Right lobe of liver (tissue), 6 donors: ENCODE data around the gene NUP214. TPM values are rescaled to one million over a fixed set of nuclear protein-coding genes. Genes with fewer than 3 reads are reported as not detected.
"Not testable (repeated sequence)": the region's sequence is repeated elsewhere in the genome, so short reads cannot be mapped to it uniquely, and the experiment has no call there.

Experiments
- ATAC-seq, 4 donors: fragments of 200-7000 bp; cut with Tn5 transposase; one replicate each; pipeline ENCODE4 v1.9.1; 2020; ENCODE audit warnings: mild to moderate bottlenecking in 4 of 4, moderate library complexity in 4 of 4
- DNase-seq, 3 donors: peaks; one replicate each; pipeline ENCODE4 v3.0.0-alpha.2; 2020
- H3K27ac ChIP-seq, 3 donors: fragments of 200-600 bp; one replicate each; pipeline ENCODE4 v1.8.0; 2022
- H3K27me3 ChIP-seq, 2 donors: fragments of 200-600 bp; one replicate each; pipeline ENCODE4 v1.8.0; 2022
- H3K36me3 ChIP-seq, 4 donors: fragments of 200-600 bp; sonication (generic) in 1 of 4; one replicate each; pipeline versions ENCODE4 v1.5.1 to v1.8.0; 2017 to 2022; ENCODE audit warnings: control low read depth in 1 of 4
- H3K4me1 ChIP-seq, 4 donors: fragments of 200-600 bp; sonication (generic) in 1 of 4; one replicate each; pipeline versions ENCODE4 v1.5.1 to v1.8.0; 2017 to 2022; ENCODE audit warnings: control low read depth in 1 of 4
- H3K4me3 ChIP-seq, 3 donors: fragments of 200-600 bp; one replicate each; pipeline ENCODE4 v1.8.0; 2022
- H3K9me3 ChIP-seq, 4 donors: fragments of 200-600 bp; sonication (generic) in 1 of 4; one replicate each; pipeline versions ENCODE4 v1.5.1 to v1.8.0; 2017 to 2022; ENCODE audit warnings: control low read depth in 1 of 4
- POLR2A ChIP-seq: fragments of 450-650 bp; IDR thresholded peaks from one replicate; pipeline ENCODE4 v1.6.1; 2017; ENCODE audit warnings: antibody characterized with exemption, mild to moderate bottlenecking
- WGBS: methylation state at CpG from one replicate; pipeline ENCODE4 v1.1.6; 2018; ENCODE audit warnings: low coverage, low lambda C conversion rate; ENCODE audit not compliant: insufficient coverage; ENCODE audit errors: missing lambda C conversion rate; 5-methylcytosine and 5-hydroxymethylcytosine counted together
- intact Hi-C, 2 donors: fragments of 100-400 bp; cut with DNase I; formaldehyde crosslinking; loops; one replicate each; pipeline versions ENCODE4 v1.11.2 to v1.14.1; 2022
- total RNA-seq, 6 experiments: library from RNA; depleted of rRNA in 2 of 6; stranded (reverse); fragments of >200 nt in 2 of 6; fragmentation: NEBNext Ultra II Directional in 3 of 6; extraction: Animal tissue kit (Norgen Biotek cat#: 25700) in 3 of 6; gene quantifications; one replicate each; pipeline versions ENCODE4 v1.1.0 to v1.2.4, GENCODE V29; 2016 to 2023
- TF ChIP-seq, protein P1 (sequence below), 4 donors: fragments of 200-600 bp in 3 of 4; fragments of 450-650 bp in 1 of 4; IDR thresholded peaks; one replicate each; pipeline versions ENCODE4 v1.5.1 to v1.8.0; 2016 to 2022; ENCODE audit warnings: antibody characterized with exemption in 4 of 4, mild to moderate bottlenecking in 2 of 4
- donor health status: DM: no; HTN: yes; CAD: no.
- donor health status: DM: no; HTN: no; CAD: no.
- donor health status: DM: no; HTN: no; CAD: no.
- donor health status: DM: no; HTN: yes; CAD: no.
- donor health status: DM: no; HTN: yes; CAD: no.

NUP214 gene
- total RNA-seq, 6 experiments from 2014 or later: 22.5 to 31.1 (median 27.5) TPM

GRCh38 chr9:131240047-131240921, 114.9 kb downstream of the NUP214 start:
- intact Hi-C loops: no loop called here
- WGBS: 57% methylated on average over 13 of the region's 22 CpGs
- no peak for ATAC-seq

GRCh38 chr9:131244331-131244730, 118.9 kb downstream of the NUP214 start:
- H3K27ac ChIP-seq, H3K4me1 ChIP-seq, H3K4me3 ChIP-seq, H3K27me3 ChIP-seq, ATAC-seq, H3K36me3 ChIP-seq, DNase-seq, H3K9me3 ChIP-seq, intact Hi-C loops: not testable (repeated sequence)
- WGBS: 82% methylated on average over 5 of the region's 5 CpGs

More at GRCh38 chr9:131240047-131240921, 114.9 kb downstream of the NUP214 start:
- Histone ChIP-seq H3K36me3 (no peaks in the 10 kb centered on the region), H3K27me3 (no peaks in the 10 kb centered on the region), H3K9me3 (no peaks in the 10 kb centered on the region), H3K4me3 (no peak overlapping the region), H3K27ac (no peak overlapping the region), H3K4me1 (no peaks in the 10 kb centered on the region)
- TF ChIP-seq, protein P1, sequence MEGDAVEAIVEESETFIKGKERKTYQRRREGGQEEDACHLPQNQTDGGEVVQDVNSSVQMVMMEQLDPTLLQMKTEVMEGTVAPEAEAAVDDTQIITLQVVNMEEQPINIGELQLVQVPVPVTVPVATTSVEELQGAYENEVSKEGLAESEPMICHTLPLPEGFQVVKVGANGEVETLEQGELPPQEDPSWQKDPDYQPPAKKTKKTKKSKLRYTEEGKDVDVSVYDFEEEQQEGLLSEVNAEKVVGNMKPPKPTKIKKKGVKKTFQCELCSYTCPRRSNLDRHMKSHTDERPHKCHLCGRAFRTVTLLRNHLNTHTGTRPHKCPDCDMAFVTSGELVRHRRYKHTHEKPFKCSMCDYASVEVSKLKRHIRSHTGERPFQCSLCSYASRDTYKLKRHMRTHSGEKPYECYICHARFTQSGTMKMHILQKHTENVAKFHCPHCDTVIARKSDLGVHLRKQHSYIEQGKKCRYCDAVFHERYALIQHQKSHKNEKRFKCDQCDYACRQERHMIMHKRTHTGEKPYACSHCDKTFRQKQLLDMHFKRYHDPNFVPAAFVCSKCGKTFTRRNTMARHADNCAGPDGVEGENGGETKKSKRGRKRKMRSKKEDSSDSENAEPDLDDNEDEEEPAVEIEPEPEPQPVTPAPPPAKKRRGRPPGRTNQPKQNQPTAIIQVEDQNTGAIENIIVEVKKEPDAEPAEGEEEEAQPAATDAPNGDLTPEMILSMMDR (IDR thresholded peaks at IDR 0.05): no peak
- TF ChIP-seq POLR2A: no peak
- no peak for DNase-seq

GRCh38 chr9:131246618-131247017, 121.2 kb downstream of the NUP214 start:
- WGBS: 77% methylated on average over 4 of the region's 4 CpGs
- TF ChIP-seq, protein P1 (IDR thresholded peaks at IDR 0.05): no peak
- TF ChIP-seq POLR2A: no peak

GRCh38 chr9:131252120-131252519, 126.7 kb downstream of the NUP214 start:
- Histone ChIP-seq H3K4me3 (peak overlapping the region in 1 of 3 donors; percentile 29), H3K36me3 (no peaks in the 10 kb centered on the region), H3K27ac (peak overlapping the region; percentile 15 to 63 (median 53)), H3K27me3 (no peaks in the 10 kb centered on the region), H3K4me1 (peaks cover 0 to 4% (median 0%) of the 10 kb centered on the region in 4 donors), H3K9me3 (no peaks in the 10 kb centered on the region)
- no peak for DNase-seq
- intact Hi-C loops: no loop called here
- TF ChIP-seq POLR2A: no peak
- TF ChIP-seq, protein P1 (IDR thresholded peaks at IDR 0.05): no peak
- ATAC-seq: peak; percentile 8 to 22 (median 16)
- 64% methylated on average over 6 of the region's 23 CpGs for WGBS

More at GRCh38 chr9:131246618-131247017, 121.2 kb downstream of the NUP214 start:
- no peak overlapping the region for H3K27ac ChIP-seq
- H3K4me3 ChIP-seq: no peak overlapping the region
- DNase-seq (no peak), ATAC-seq (no peak)
- no peaks in the 10 kb centered on the region for H3K36me3 ChIP-seq
- no peaks in the 10 kb centered on the region for H3K4me1 ChIP-seq
- H3K9me3 ChIP-seq: no peaks in the 10 kb centered on the region
- intact Hi-C loops: no loop called here
- H3K27me3 ChIP-seq: no peaks in the 10 kb centered on the region

DNA sequence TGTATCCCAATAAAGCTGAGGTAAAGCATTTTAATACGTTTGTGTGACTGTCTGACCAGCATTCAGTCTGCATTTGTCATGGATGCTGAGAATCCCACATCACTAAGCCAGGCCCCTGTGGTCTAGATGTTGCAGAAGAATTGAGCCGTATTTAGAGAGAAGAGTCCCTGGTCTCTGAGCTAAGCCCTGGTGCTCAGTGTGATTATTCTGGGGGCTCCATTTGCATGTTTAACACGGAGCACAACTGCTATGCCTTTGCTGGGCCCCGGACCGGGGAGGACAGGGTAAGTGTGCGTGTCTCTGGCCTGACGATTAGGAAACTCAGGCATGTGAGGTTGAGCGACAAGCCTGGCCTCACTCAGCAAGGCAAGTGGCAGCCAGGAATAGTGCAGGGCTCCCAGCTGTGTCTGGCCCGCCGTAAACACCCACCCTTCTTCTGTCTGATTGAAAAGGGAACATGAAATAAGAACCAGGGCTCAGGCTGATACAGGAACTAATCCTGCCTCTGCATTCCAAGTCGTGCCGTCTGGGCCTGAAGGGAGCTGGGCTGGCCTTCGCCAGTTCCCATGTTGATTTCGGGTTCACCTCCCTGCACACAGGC, 128.6 kb downstream of the NUP214 start:
- intact Hi-C loops: no loop called here
- Histone ChIP-seq H3K27ac (no peak overlapping the region), H3K9me3 (no peaks in the 10 kb centered on the region), H3K36me3 (no peaks in the 10 kb centered on the region), H3K27me3 (no peaks in the 10 kb centered on the region), H3K4me3 (no peak overlapping the region), H3K4me1 (peaks cover 0 to 4% (median 0%) of the 10 kb centered on the region in 4 donors)
- 72% methylated on average over 5 of the region's 14 CpGs for WGBS
- peak; percentile 16 to 39 (median 32) for ATAC-seq
- no peak for DNase-seq
- no peak for TF ChIP-seq POLR2A
- TF ChIP-seq, protein P1 (IDR thresholded peaks at IDR 0.05): no peak
